ENCODE data around the gene TYMP.

Gene TYMP

DNA sequence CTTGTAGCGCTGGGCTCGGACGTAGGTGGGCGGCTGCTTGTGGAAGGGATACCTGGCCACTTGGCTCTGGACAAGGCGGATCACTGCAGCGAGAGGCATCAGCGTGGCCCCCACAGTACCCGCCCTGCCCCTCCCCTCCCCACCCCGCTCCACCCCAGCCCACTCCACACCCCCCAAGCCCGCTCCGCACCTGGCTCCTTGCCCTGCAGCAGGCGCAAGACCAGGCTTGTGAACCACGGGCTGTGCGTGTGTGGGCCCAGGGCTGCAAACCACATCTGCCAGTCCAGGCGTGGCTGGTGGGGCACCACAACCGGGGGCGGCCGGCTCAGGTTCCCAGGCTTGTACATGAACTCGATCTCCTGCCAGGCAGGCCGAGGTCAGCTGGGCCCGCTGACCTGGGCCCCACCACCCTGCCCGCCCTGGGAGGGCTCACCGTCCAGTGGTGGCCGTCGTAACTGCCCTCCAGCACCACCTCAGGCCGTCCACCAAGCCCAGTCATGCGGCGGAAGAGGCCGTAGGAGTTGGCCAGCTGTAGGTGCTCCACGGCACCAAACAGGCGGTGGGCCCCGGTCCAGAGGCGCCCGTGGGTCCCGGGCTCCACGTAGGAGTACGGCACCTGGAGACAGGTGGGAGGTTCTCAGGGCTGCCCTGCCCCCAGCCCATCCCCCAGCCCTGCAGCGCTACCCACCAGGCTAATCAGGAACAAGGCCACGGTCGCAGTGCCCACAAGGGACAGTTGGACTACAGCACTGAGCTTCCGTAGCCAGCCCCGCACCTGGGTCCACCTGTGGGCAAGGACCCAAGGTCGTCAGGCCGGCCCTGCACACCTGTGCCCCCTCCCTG lies 25.2 kb downstream of the TYMP start:
- DNase-seq, result no peak

GRCh38 chr22:50503475-50504145 lies 26.2 kb downstream of the TYMP start:
- no peak for DNase-seq

DNA sequence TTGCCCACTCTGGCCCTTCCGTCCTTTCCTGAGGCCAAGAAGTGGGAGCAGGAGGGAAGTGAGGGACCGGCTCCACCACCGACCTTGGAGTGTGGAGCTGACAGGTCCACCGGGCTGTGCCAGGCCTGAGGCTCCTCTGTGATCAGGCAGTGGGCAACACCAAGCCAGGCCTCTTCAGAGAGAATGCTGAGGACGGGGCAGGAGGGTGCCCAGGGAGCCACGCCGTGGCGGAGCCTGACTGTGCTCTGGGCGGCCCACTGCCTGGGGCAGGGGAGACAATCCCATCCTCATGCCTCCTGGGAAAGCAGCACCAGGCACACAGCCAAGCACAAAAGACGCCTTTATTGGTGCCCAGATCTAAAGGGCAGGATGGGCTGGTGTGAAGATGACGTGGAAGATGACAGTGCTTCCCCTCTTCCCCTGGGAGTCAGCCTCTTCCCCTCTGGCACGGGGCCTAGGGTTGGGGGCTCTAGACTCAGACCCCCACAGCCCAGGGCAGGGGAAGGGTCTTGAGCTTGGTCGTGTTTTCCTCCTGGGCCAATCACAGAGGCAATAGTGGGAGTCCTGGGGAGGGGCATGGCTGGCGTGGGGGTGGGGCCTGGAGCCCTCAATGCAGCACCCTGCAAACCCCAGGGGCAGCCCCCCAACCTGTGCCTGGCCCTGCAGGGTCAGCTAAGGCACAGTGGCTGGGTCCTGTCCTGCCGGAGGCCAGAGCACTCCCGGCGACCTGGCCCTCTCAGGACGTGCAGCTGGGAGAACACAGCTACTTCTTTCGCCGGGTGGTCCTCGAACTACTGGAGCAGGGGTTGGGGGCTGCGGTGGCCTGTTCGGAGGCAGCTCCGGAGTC lies 27.0 kb downstream of the TYMP start:
- DNase-seq, result no peak

GRCh38 chr22:50502096-50502495 lies 27.7 kb downstream of the TYMP start:
- DNase-seq, result no peak

- no peak for DNase-seq
Observed at GRCh38 chr22:50500452-50500851, 29.4 kb downstream of the TYMP start.

DNA sequence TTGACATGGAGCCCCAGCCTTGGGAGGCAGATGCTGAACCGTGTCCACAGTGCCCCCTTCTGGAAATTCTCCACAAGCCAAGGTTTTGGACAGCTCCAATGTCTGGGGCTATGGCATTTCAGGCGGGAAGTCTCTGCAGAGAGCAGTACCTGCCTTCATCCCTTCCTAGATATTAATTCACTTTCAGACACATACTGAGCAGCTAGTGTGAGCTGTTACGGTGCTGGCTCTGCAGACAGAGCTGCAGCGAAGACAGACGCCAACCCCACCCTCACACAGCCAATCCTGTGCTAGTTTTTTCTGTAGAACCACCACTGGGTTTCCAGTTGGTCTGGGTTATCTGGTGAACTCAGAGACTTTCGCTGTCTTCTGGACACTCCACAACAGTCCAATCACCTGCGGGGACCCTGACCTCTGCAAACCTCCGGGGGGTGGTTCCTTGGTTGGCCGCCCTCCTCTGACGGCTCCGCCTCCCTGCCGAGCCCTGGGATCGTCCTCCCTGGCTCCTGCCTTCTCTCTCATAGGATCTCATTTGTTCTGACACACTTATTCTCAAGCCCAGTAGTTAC lies 31.4 kb downstream of the TYMP start:
- peak; percentile 65 for DNase-seq

- no peak for DNase-seq
Observed at GRCh38 chr22:50497093-50497492, 32.7 kb downstream of the TYMP start.

DNA sequence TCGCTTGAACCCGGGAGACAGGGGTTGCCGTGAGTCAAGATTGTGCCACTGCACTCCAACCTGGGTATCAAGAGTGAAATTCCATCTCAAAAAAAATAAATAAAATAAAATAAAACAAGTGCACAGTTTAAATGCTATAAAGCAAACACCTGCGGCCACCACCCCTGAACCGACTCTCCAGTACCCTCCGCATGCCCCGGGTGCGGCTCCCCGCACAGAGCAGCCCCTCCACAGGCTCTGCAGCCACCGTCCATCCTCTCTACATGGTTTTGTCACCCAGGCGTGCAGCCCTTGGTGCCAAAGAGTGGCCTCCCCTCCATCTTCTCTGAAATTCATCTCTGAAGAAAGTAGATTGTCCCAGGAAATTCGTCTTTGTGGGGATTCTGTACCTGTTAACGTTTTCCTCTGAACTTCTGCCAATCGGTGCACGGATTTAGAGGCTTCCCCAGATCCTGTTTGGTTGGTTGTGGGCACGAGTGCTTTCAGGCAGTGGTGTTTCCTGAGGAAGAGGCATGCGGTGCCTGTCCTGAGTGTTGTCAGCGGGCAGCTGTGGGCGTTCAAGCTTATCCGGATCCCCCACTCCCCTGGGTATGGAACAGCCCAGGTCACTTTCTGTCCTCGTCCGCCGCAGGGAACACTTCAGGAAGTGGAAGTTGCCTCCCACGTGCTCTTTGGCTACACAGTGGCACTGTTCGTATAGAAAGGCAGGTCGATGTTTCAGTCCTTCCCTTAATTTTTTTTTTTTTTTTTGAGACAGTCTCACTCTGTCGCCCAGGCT lies 39.1 kb downstream of the TYMP start:
- no peak for DNase-seq

DNA sequence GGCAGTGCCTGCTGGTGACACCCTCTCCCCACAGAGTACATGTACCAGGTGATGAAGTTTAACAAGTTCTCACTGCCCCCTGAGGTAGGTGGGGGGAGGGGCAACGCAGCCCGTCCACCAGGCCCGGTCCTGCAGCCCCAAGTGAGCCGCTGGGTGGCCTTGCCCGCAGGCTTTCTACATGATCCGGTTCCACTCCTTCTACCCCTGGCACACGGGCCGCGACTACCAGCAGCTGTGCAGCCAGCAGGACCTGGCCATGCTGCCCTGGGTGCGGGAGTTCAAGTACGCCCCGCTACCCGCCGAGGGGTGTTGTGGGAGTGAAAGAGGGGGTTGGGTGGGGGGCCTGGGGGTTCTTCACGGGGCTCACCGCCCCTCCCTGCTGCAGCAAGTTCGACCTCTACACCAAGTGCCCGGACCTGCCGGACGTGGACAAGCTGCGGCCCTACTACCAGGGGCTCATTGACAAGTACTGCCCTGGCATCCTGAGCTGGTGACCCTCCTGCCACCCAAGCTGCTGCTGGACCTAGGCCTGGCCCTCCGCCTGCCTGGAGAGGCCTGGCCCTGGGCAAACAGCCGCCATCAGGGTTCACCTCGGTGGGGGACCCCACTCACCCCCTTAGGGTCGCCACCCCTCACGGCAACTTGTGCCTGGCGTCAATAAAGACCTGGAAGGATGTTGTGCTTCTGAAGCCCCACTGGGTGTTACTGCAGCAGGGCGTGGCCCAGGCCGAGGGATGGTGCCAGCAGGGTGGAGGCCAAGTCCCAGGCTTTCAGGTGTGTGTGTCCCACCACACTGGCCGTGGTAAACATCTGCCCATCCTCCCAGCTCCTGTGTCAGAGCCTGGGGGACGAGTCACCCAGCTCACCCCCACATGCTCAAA lies 40.2 kb downstream of the TYMP start:
- DNase-seq, result no peak

DNA sequence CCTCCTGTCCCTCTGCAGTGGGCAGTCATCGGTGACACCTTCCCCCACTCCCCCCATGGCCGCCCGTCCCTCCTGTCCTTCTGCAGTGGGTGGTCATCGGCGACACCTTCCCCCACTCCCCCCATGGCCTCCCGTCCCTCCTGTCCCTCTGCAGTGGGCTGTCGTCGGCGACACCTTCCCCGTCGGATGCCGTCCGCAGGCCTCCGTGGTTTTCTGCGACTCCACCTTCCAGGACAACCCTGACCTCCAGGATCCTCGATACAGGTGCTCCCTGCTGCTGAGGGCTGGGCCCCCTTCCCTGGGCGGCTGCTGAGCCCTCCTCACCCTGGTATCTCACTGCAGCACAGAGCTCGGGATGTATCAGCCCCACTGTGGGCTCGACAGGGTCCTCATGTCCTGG lies 40.9 kb downstream of the TYMP start:
- no peak for DNase-seq

- DNase-seq, result no peak
Observed at GRCh38 chr22:50488006-50488677, 41.7 kb downstream of the TYMP start.

- no peak for DNase-seq
Observed at GRCh38 chr22:50487290-50488005, 42.4 kb downstream of the TYMP start.

DNA sequence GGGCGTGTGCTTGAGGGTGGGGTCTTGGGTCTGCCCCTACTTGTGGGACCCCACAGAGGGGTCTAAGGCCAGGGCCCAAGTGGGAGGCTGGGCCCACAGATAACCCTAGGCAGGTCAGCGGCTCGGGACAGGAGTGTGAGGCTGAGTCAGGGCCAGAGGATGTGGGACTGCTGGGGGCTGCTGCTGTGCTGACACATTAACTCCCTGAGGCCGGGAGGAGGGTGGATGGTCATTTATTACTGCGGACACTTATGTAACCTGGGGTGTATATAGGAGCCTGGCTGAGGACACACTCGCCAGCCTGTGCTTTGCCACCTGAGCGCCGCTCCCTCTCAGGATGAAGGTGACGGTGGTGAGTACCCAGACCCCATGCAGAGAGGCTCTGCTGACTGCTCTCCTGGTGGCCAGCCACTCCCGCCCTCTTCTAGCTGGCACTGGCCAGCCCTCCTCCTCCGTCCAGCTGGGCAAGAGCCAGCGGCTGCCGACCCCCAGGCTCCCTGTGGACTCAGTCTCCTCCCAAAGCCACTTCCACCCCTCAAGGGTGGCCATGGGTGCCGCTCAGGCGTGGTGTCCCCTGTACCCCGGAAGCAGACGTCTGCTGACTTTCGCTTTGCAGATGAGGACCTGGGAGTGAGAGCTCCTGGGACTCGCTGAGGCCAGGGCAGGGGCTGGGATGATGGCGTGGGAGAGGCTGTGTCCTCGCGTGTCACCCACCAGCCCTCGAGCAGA lies 43.1 kb downstream of the TYMP start, which contains the start of gene MIOX:
Gene MIOX, plus strand, starts transcription at position 299 of the 729 bp plus-strand sequence. Its CDS starts 39 bp downstream, at position 338.
- DNase-seq, result no peak

DNA sequence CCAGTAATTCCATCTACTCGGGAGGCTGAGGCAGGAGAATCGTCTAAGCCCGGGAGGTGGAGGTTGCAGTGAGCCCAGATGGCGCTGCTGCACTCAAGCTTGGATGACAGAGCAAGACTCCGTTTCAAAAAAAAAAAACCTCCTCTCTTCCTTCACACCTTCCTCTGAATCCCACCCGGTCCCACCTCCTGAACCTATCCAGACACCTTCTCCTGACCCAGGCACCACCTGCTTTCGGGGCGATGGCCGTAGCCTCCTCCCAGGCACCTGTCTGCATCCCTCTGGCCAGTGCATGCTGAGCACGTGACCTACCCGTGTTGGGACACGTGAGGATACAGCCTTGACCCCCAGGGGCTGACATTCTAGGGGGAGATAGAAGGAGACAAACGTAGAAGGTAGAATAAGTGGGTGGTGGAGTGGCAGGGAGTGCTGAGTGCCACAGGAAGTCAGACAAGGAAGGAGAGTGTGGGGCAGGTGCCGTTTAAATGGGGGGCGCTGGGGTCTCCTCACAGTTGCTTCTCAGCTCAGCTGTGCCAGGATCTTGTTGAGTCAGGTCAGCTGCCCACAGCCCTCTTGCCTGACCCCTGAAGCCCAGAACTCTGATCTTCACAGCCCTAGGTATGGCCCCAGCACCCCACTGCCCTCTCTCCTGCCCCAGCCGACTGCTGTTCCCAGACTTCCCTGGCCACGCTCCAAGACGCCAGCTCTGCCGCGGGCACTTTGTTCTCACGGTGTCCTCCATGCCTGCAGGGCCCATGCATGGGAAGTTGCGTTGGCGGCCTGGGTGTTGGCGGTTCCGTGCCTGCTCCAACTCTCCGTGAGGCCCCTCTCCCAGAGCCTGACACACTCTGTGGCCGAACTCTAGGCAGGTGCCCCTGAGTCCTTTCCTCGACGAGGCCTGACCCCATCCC lies 44.3 kb downstream of the TYMP start:
- no peak for DNase-seq

DNA sequence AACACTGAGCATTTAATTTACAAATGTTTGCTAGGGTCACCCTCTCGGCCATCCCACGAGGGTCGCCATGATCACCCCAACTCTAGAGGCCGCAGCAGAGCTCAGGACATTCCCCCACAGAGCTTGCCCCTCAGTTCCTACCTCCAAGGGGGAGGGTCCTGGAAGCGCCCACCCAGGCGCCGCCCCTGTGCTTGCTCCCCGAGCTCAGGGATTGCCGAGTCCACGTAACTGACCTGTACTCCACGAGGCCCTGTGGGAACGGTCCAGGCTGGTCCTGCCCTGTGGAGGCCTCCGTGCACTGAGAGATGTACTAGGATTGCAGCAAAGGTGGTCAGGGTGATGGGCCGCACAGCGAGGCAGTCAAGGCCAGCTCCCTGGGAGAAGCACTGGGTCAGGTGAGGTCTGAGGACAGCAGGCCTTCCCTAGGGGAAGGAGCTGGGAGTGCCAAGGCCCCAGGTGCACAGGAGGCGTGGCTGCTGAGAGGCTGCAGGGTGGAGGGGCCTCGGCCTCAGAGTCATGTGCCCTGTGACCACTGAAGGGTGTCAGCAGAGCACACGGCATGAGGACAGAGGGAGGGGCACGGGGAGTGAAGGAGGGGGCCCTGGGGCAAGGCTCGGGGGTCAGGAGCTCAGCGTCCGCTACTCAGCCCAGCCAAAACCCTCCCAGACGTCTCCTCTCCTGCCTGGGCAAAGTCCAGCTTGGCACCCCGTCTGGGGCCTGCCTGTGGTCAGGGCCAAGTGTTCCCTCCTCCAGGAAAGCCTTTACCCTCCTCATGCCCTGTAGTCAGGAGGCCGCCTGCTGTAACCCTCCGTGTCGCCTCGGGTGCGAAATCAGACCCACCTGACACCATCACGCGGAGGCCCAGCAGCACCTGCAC lies 45.6 kb downstream of the TYMP start:
- no peak for DNase-seq

DNA sequence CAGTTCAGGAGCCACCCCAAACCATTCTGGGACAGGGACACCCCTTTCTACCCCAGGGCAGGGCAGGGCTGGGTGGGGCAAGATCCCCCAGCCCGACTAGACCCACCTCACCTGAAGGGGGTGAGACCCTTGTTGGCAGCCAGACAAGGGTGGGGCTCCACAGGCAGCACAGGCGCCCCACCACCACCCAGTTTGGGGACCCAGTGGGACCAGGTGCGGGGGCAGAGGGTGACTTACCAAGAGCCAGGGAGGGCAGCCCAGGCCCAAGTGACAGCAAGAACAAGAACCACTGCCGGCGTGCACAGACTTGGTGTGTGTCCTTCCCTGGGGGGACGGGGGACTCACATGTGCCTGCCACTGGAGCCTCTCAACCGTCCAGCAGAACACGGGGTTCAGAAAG lies 46.3 kb downstream of the TYMP start:
- DNase-seq, result no peak

GRCh38 chr22:50483106-50483505 lies 46.7 kb downstream of the TYMP start:
- DNase-seq, result no peak

Measured in activated CD4-positive, alpha-beta T cell treated with anti-CD3 and anti-CD28 coated beads, Interleukin-2, amount 50 U/mL, for 1 hour (primary cell).